ENCODE data around the gene MEGF8. TPM values are rescaled to one million over a fixed set of nuclear protein-coding genes. Genes with fewer than 3 reads are reported as not detected.

Gene MEGF8
- total and polyA plus RNA-seq, 4 donors = 1.2 to 13.7 (median 9.4) TPM

- H3K27ac ChIP-seq (ENCODE audit: low read depth in 1 of 2, low read length in 2 of 2) = no peak overlapping the region
- H3K36me3 ChIP-seq (ENCODE audit: control insufficient read depth in 4 of 4, insufficient read depth in 3 of 4, low read depth in 1 of 4, low read length in 3 of 4) = no peaks in the 10 kb centered on the region
- H3K9me3 ChIP-seq (ENCODE audit: control insufficient read depth in 4 of 4, low read length in 3 of 4) = no peaks in the 10 kb centered on the region
- no peak for DNase-seq (ENCODE audit: low spot score)
- no peak overlapping the region for H3K4me3 ChIP-seq (ENCODE audit: low read depth in 1 of 3, low read length in 3 of 3)
- H3K9ac ChIP-seq (ENCODE audit: low read depth in 1 of 2, low read length in 2 of 2) = no peak overlapping the region
- H3K4me1 ChIP-seq (ENCODE audit: control insufficient read depth in 4 of 4, insufficient read depth in 4 of 4, low read length in 3 of 4) = peaks cover 6 to 19% (median 12%) of the 10 kb centered on the region in 4 donors
- H3K27me3 ChIP-seq (ENCODE audit: control insufficient read depth in 4 of 4, insufficient read depth in 4 of 4, low read length in 3 of 4) = no peaks in the 10 kb centered on the region
- WGBS = 95% methylated on average over 3 of the region's 3 CpGs
- TF ChIP-seq JUND (IDR thresholded peaks at IDR 0.05) (no peak), YY1 (IDR thresholded peaks at IDR 0.05) (no peak), FOXA2 (IDR thresholded peaks at IDR 0.05) (no peak), HNF4A (conservative IDR thresholded peaks at IDR 0.05) (no peak), ZBTB33 (IDR thresholded peaks at IDR 0.05) (no peak)
Measured at GRCh38 chr19:42426643-42427042, 101.2 kb downstream of the MEGF8 start.

- H3K27ac ChIP-seq (ENCODE audit: low read depth in 1 of 2, low read length in 2 of 2) = no peak within 1 kb of the TSS
- 84% methylated on average over 4 of the region's 4 CpGs for WGBS
Measured at GRCh38 chr19:42427313-42427712, 101.9 kb downstream of the MEGF8 start, which contains the start of gene LIPE. LIPE (minus strand) TSS chr19:42427388; CDS start chr19:42427149, 239 bp downstream.

More at GRCh38 chr19:42427313-42427712, 101.9 kb downstream of the MEGF8 start, which contains the start of gene LIPE:
- TF ChIP-seq MAX (IDR thresholded peaks at IDR 0.05) (no peak), FOXA2 (IDR thresholded peaks at IDR 0.05) (no peak), CTCF (IDR thresholded peaks at IDR 0.05; ENCODE audit: low read depth, low read length, missing input control) (no peak), RXRA (IDR thresholded peaks at IDR 0.05) (no peak), ATF3 (IDR thresholded peaks at IDR 0.05) (no peak), FOXA1 (IDR thresholded peaks at IDR 0.05) (no peak)
- H3K36me3 ChIP-seq (ENCODE audit: control insufficient read depth in 4 of 4, insufficient read depth in 3 of 4, low read depth in 1 of 4, low read length in 3 of 4) = no peaks in the 10 kb centered on the region
- no peaks in the 10 kb centered on the region for H3K9me3 ChIP-seq (ENCODE audit: control insufficient read depth in 4 of 4, low read length in 3 of 4)
- H3K27me3 ChIP-seq (ENCODE audit: control insufficient read depth in 4 of 4, insufficient read depth in 4 of 4, low read length in 3 of 4) = no peaks in the 10 kb centered on the region
- DNase-seq (ENCODE audit: low spot score) = no peak
- peaks cover 7 to 19% (median 13%) of the 10 kb centered on the region in 4 donors for H3K4me1 ChIP-seq (ENCODE audit: control insufficient read depth in 4 of 4, insufficient read depth in 4 of 4, low read length in 3 of 4)
- H3K9ac ChIP-seq (ENCODE audit: low read depth in 1 of 2, low read length in 2 of 2) = no peak within 1 kb of the TSS
- H3K4me3 ChIP-seq (ENCODE audit: low read depth in 1 of 3, low read length in 3 of 3) = no peak within 1 kb of the TSS

Small RNAs within 50 kb of the gene (small RNA-seq; reads per million reads assigned to genes)
- gene MIR8077 = not detected

Other genes with a start within 250 kb of the MEGF8 start
- gene ZNF574, start 249.5 kb upstream of the MEGF8 start, total RNA-seq = 1 to 10 TPM; 7.3 to 7.4 TPM
- 1 to 10 TPM; 3.3 to 5.6 TPM for gene ZNF574, start 249.5 kb upstream of the MEGF8 start, polyA plus RNA-seq
- gene POU2F2, start 193.2 kb upstream of the MEGF8 start, total RNA-seq = 1 to 10 TPM in 1 of 2 donors, under 1 TPM in 1; 0.75 to 1.2 TPM
- 1 to 10 TPM in 1 of 2 donors, under 1 TPM in 1; 0.86 to 1.1 TPM for gene POU2F2, start 193.2 kb upstream of the MEGF8 start, polyA plus RNA-seq
- 10 to 100 TPM; 18.7 to 47.1 TPM for gene DEDD2, start 108.0 kb upstream of the MEGF8 start, total RNA-seq
- 10 to 100 TPM in 1 of 2 donors, 1 to 10 TPM in 1; 9.6 to 14.0 TPM for gene DEDD2, start 108.0 kb upstream of the MEGF8 start, polyA plus RNA-seq
- 1 to 10 TPM; 4.9 to 8.8 TPM for gene ZNF526, start 105.3 kb upstream of the MEGF8 start, total RNA-seq
- gene ZNF526, start 105.3 kb upstream of the MEGF8 start, polyA plus RNA-seq = 1 to 10 TPM; 1.7 to 2.6 TPM
- gene GSK3A, start 83.0 kb upstream of the MEGF8 start, total RNA-seq = 10 to 100 TPM; 12.5 to 13.5 TPM
- 10 to 100 TPM in 1 of 2 donors, 1 to 10 TPM in 1; 5.9 to 23.1 TPM for gene GSK3A, start 83.0 kb upstream of the MEGF8 start, polyA plus RNA-seq
- 10 to 100 TPM in 1 of 2 donors, 1 to 10 TPM in 1; 8.7 to 17.1 TPM for gene ERF, start 70.5 kb upstream of the MEGF8 start, total RNA-seq
- 10 to 100 TPM; 10.4 to 21.0 TPM for gene ERF, start 70.5 kb upstream of the MEGF8 start, polyA plus RNA-seq
- 10 to 100 TPM; 14.1 to 21.3 TPM for gene CIC, start 56.4 kb upstream of the MEGF8 start, total RNA-seq
- gene CIC, start 56.4 kb upstream of the MEGF8 start, polyA plus RNA-seq = 10 to 100 TPM in 1 of 2 donors, 1 to 10 TPM in 1; 5.6 to 20.4 TPM
- under 1 TPM in 1 of 2 donors, not detected in 1; 0.42 TPM for gene PRR19, start 23.5 kb upstream of the MEGF8 start, total RNA-seq
- gene PRR19, start 23.5 kb upstream of the MEGF8 start, polyA plus RNA-seq = under 1 TPM; 0.27 to 0.43 TPM
- 10 to 100 TPM in 1 of 2 donors, 1 to 10 TPM in 1; 2.7 to 35.8 TPM for gene PAFAH1B3, start 23.0 kb upstream of the MEGF8 start, total RNA-seq
- 1 to 10 TPM; 6.4 to 6.7 TPM for gene PAFAH1B3, start 23.0 kb upstream of the MEGF8 start, polyA plus RNA-seq
- gene TMEM145, start 12.3 kb upstream of the MEGF8 start, total RNA-seq = under 1 TPM in 1 of 2 donors, not detected in 1; 0.08 TPM
- gene TMEM145, start 12.3 kb upstream of the MEGF8 start, polyA plus RNA-seq = under 1 TPM in 1 of 2 donors, not detected in 1; 0.02 TPM
- not detected for gene CNFN, start 64.7 kb downstream of the MEGF8 start, total RNA-seq
- 1 to 10 TPM in 1 of 2 donors, under 1 TPM in 1; 0.57 to 1.2 TPM for gene CNFN, start 64.7 kb downstream of the MEGF8 start, polyA plus RNA-seq
- 1 to 10 TPM; 1.5 to 4.7 TPM for gene LIPE, start 101.8 kb downstream of the MEGF8 start, total RNA-seq
- gene LIPE, start 101.8 kb downstream of the MEGF8 start, polyA plus RNA-seq = 1 to 10 TPM in 1 of 2 donors, under 1 TPM in 1; 0.88 to 1.5 TPM
- gene CXCL17, start 117.3 kb downstream of the MEGF8 start, total RNA-seq = under 1 TPM in 1 of 2 donors, not detected in 1; 0.93 TPM
- under 1 TPM in 1 of 2 donors, not detected in 1; 0.10 TPM for gene CXCL17, start 117.3 kb downstream of the MEGF8 start, polyA plus RNA-seq
- gene CEACAM1, start 202.8 kb downstream of the MEGF8 start, total RNA-seq = 10 to 100 TPM in 1 of 2 donors, 1 to 10 TPM in 1; 8.3 to 19.0 TPM
- gene CEACAM1, start 202.8 kb downstream of the MEGF8 start, polyA plus RNA-seq = 10 to 100 TPM; 34.7 to 36.7 TPM

All from liver (tissue), 10 donors.